ENCODE measurements around the gene GP9.

Gene GP9

DNA sequence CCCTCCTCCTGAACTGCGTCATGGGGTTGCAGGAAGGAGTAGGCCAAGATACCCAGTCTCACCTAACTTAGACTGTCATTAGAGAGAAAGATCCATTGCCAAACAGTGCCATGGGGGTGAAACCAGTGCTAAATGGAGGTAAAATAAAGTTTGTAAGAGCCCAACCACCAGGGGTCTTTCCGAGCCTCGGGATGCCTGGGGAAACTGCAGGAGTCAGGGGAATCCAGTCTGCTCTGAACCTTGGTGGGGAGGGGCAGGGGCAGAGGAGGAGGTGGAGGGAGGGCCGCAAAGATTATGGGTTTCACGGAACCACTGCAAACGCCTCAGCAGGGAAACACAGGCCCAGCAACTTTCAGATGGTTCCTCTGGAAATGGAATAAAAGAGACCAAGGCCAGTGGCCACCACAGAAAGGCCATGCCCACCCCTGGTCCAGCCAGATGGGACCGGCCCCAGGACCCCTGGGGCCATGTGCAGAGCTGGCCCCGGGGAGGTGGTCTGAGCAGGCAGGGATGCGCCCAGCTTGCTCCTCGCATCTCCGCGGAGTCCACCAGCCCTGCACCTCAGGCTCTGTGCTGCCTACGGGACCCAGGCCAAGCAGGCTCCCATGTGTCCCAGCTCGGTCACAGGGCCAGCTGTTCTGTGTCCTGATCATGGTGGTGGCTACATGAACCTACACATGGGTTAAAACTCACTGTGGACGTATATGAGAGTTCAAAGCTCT is 19.8 kb upstream of the GP9 start:
- H3K4me3 ChIP-seq (ENCODE audit: low read depth, low read length), result no peak overlapping the region
- DNase-seq (ENCODE audit: low read depth), result no peak
- no peak for TF ChIP-seq CTCF (IDR thresholded peaks at IDR 0.05; ENCODE audit: low read depth, low read length)
- TF ChIP-seq, protein P1, sequence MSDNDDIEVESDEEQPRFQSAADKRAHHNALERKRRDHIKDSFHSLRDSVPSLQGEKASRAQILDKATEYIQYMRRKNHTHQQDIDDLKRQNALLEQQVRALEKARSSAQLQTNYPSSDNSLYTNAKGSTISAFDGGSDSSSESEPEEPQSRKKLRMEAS (IDR thresholded peaks at IDR 0.05; ENCODE audit: low read depth, low read length), result no peak
- TF ChIP-seq POLR2A (IDR thresholded peaks at IDR 0.05; ENCODE audit: extremely low read depth, insufficient read length), result no peak
- no peak for TF ChIP-seq MYC (IDR thresholded peaks at IDR 0.05; ENCODE audit: low read depth, low read length)

DNA sequence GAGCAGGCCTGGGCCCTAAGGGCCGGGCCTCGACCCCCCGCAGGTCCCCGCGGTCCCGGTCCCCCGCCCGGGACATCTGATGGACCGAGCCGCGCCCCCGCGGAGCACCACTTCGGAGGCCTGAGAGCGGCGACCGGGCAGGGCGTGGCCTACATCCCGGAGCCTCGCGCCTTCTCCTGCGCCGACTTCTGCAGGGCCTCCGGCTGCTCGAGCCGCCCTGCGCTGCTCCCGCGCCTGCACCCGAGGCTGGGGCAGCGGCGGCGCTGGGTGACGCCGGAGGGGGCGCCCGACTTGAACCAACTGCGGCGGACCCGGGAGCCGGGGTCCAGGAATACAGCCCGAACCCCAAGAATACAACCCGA is 14.9 kb upstream of the GP9 start:
- no peak for DNase-seq (ENCODE audit: low read depth)
- no peak for TF ChIP-seq POLR2A (IDR thresholded peaks at IDR 0.05; ENCODE audit: extremely low read depth, insufficient read length)
- H3K4me3 ChIP-seq (ENCODE audit: low read depth, low read length), result no peak overlapping the region

DNA sequence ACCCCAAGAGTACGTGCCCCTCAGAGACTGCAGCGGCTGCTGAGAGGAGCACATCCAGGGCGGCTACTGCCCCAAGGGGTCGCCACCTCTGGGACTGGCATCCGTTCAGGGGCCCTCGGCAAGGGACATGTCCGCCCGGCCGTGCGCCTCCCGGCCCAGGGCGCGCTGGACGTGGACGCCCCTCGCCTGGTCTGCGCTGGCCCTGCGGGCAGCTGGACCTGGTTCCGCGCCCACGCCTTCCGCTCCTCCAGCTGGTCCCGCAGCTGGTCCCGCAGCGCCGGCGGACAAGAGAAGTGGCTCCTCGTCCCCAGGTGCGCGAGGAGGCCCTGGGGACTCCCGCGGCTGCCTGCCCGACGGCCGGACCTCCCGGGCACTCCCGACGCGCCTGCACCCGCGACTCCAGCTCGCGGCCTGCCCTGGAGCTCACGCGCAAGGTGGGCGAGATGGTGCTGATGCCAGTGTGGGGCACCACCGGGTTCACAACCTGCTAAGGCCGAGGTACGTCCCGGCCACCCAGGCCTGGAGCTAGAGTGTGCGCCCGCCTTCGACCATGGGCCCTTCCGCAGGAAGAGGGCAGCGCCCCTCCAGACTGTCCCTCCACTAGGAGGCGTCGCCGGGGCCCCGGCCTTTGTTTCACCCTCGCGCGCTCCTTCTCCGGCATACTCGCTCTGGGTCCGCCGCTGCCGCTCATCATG is 14.4 kb upstream of the GP9 start:
- no peak overlapping the region for H3K4me3 ChIP-seq (ENCODE audit: low read depth, low read length)
- TF ChIP-seq POLR2A (IDR thresholded peaks at IDR 0.05; ENCODE audit: extremely low read depth, insufficient read length) (no peak), MYC (IDR thresholded peaks at IDR 0.05; ENCODE audit: low read depth, low read length) (no peak), CTCF (IDR thresholded peaks at IDR 0.05; ENCODE audit: low read depth, low read length) (no peak)
- TF ChIP-seq, protein P1 (IDR thresholded peaks at IDR 0.05; ENCODE audit: low read depth, low read length), result no peak

DNA sequence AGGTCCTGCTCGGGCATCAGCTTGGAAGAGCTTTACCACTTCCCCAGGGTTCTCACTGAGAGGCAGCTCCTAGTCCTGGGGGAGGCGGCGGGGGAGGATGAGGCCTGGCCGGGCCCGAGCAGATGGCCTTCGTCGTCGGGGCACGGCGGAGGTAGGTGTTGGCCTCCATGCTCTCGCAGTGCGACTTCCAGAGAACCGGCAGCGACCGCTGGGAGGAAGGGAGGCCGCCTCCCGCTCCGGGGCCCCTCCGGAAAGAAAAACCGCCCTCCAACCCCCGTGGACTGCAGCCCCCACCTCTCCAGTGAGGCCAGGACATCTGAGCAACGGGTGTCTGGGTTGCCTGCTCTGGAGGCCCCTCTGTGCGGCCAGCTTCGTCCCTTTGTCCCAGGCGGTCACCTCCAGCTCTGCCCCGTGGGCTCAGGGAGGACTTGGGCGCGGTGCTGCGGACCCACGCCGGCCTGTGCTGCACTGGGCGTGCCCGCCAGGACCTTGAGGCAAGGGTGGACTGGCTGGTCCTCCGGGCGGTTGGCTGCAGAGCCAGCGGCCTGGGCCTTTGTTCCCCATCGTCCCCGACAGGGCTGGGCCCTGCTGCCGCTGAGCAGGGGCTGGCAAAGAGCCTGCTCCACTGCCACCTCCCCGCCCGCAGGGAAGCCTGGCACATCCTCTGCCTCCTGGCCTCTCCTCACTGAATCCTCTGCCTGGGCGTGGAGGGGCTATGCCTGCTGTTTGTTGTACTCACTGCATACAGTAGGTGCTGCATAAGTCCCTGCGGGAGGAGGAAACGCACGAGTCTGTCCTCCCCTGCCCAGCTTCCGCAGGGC is 13.6 kb upstream of the GP9 start:
- no peak overlapping the region for H3K4me3 ChIP-seq (ENCODE audit: low read depth, low read length)

More for the DNA sequence above, 14.4 kb upstream of the GP9 start:
- no peak for DNase-seq (ENCODE audit: low read depth)

GRCh38 chr3:129047553-129047839 is 13.1 kb upstream of the GP9 start:
- DNase-seq (ENCODE audit: low read depth), result no peak
- no peak for TF ChIP-seq MYC (IDR thresholded peaks at IDR 0.05; ENCODE audit: low read depth, low read length)
- TF ChIP-seq, protein P1 (IDR thresholded peaks at IDR 0.05; ENCODE audit: low read depth, low read length), result no peak
- no peak for TF ChIP-seq CTCF (IDR thresholded peaks at IDR 0.05; ENCODE audit: low read depth, low read length)
- TF ChIP-seq POLR2A (IDR thresholded peaks at IDR 0.05; ENCODE audit: extremely low read depth, insufficient read length), result no peak
- H3K4me3 ChIP-seq (ENCODE audit: low read depth, low read length), result no peak overlapping the region

More for the DNA sequence above, 13.6 kb upstream of the GP9 start:
- no peak for DNase-seq (ENCODE audit: low read depth)
- TF ChIP-seq MYC (IDR thresholded peaks at IDR 0.05; ENCODE audit: low read depth, low read length) (no peak), POLR2A (IDR thresholded peaks at IDR 0.05; ENCODE audit: extremely low read depth, insufficient read length) (no peak), CTCF (IDR thresholded peaks at IDR 0.05; ENCODE audit: low read depth, low read length) (no peak)
- TF ChIP-seq, protein P1 (IDR thresholded peaks at IDR 0.05; ENCODE audit: low read depth, low read length), result no peak
